ENCODE measurements around the gene TCF25. TPM values are rescaled to one million over a fixed set of nuclear protein-coding genes. Genes with fewer than 3 reads are reported as not detected.

The TCF25 gene
- polyA plus RNA-seq, 1 donor (not counting 4 experiments of a cell fraction or from before 2014, with no cell fraction given) = 103 TPM

DNA sequence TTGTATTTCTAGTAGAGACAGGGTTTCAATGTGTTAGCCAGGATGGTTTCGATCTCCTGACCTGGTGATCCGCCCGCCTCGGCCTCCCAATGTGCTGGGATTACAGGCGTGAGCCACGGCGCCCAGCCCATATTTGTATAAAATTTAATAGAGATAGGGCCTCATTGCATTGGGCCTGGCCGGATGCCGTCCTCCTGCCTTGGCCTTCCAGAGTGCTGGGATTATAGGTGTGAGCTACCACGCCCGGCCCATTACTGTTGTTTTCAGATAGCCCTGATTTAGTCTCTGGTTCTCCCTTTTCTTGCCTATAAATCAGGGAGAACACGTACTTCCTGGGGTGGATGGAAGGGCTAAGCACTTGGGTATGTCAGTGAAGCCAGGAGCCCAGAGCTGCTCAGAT lies 78.7 kb downstream of the TCF25 start:
- no peak overlapping the region for H3K4me2 ChIP-seq (ENCODE audit: control insufficient read depth, extremely low read depth, insufficient read depth, low read depth, low read length)
- no peak overlapping the region for H2AFZ ChIP-seq (ENCODE audit: control insufficient read depth, low read length)
- no peak for DNase-seq (ENCODE audit: low read depth, low spot score)
- H3K9me1 ChIP-seq (ENCODE audit: control insufficient read depth, extremely low read depth, insufficient read depth, low read length) = no peaks in the 10 kb centered on the region
- H3K27me3 ChIP-seq (ENCODE audit: control insufficient read depth, extremely low read depth, insufficient read depth, low read length) = peaks cover 5% of the 10 kb centered on the region
- H3K79me2 ChIP-seq (ENCODE audit: control insufficient read depth, insufficient read depth, low read length) = peaks cover 20% of the 10 kb centered on the region
- dilution Hi-C loops (cut with MboI; ENCODE audit: extremely low pct_ligation_motif_present, low sequenced_read_pairs) = no loop called here
- no peaks in the 10 kb centered on the region for H4K20me1 ChIP-seq (ENCODE audit: control insufficient read depth, extremely low read depth, insufficient read depth, low read length)
- H3K4me3 ChIP-seq (ENCODE audit: control insufficient read depth in 2 of 3, extremely low read depth in 1 of 3, insufficient read depth in 2 of 3, low read depth in 1 of 3, low read length in 3 of 3) = no peak overlapping the region
- FAIRE-seq = no peak
- no peaks in the 10 kb centered on the region for H3K9me3 ChIP-seq (ENCODE audit: control insufficient read depth, low read depth, low read length)
- peaks cover 14 to 19% of the 10 kb centered on the region in 2 experiments for H3K36me3 ChIP-seq (ENCODE audit: control insufficient read depth in 2 of 2, extremely low read depth in 1 of 2, insufficient read depth in 2 of 2, low read length in 2 of 2)
- peaks cover 5% of the 10 kb centered on the region for H3K4me1 ChIP-seq (ENCODE audit: control insufficient read depth, extremely low read depth, insufficient read depth, low read length)
- no peak overlapping the region for H3K27ac ChIP-seq (ENCODE audit: control insufficient read depth, insufficient read depth, low read length)
- H3K9ac ChIP-seq (ENCODE audit: control insufficient read depth, extremely low read depth, insufficient read depth, low read length) = no peak overlapping the region
- TF ChIP-seq, protein P1, sequence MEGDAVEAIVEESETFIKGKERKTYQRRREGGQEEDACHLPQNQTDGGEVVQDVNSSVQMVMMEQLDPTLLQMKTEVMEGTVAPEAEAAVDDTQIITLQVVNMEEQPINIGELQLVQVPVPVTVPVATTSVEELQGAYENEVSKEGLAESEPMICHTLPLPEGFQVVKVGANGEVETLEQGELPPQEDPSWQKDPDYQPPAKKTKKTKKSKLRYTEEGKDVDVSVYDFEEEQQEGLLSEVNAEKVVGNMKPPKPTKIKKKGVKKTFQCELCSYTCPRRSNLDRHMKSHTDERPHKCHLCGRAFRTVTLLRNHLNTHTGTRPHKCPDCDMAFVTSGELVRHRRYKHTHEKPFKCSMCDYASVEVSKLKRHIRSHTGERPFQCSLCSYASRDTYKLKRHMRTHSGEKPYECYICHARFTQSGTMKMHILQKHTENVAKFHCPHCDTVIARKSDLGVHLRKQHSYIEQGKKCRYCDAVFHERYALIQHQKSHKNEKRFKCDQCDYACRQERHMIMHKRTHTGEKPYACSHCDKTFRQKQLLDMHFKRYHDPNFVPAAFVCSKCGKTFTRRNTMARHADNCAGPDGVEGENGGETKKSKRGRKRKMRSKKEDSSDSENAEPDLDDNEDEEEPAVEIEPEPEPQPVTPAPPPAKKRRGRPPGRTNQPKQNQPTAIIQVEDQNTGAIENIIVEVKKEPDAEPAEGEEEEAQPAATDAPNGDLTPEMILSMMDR (optimal IDR thresholded peaks at IDR 0.05 in 1 of 3, IDR thresholded peaks at IDR 0.05 in 1 of 3, conservative IDR thresholded peaks at IDR 0.05 in 1 of 3; ENCODE audit: extremely low read depth in 1 of 3, insufficient read depth in 2 of 3, low read length in 3 of 3) = no peak
- TF ChIP-seq EZH2 (IDR thresholded peaks at IDR 0.05; ENCODE audit: low read length) = no peak

DNA sequence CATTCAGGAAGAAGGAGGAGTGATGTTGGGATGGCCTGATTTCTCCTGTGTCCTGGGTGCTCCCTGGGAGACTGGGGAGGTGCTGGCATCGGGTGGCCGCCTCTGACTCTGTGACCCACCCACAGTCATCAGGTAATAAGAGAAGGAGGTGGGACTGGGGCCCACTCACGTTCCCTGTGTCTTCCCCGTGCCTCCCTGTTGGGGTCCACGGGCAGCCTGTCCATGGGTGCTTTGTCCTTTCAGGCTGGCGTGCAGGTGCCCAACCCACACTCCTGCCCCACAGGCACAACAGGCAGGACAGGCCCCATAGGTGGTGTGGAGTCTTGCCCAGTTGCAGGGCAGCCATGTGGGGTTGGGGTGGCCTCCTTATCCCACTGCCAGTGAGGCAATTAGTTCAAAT lies 79.2 kb downstream of the TCF25 start:
- peaks cover 20% of the 10 kb centered on the region for H3K79me2 ChIP-seq (ENCODE audit: control insufficient read depth, insufficient read depth, low read length)
- no peak overlapping the region for H3K27ac ChIP-seq (ENCODE audit: control insufficient read depth, insufficient read depth, low read length)
- no peak overlapping the region for H3K4me3 ChIP-seq (ENCODE audit: control insufficient read depth in 2 of 3, extremely low read depth in 1 of 3, insufficient read depth in 2 of 3, low read depth in 1 of 3, low read length in 3 of 3)
- no peak for DNase-seq (ENCODE audit: low read depth, low spot score)
- TF ChIP-seq, protein P1 (optimal IDR thresholded peaks at IDR 0.05 in 1 of 3, IDR thresholded peaks at IDR 0.05 in 1 of 3, conservative IDR thresholded peaks at IDR 0.05 in 1 of 3; ENCODE audit: extremely low read depth in 1 of 3, insufficient read depth in 2 of 3, low read length in 3 of 3) = no peak
- no peak for TF ChIP-seq EZH2 (IDR thresholded peaks at IDR 0.05; ENCODE audit: low read length)
- H3K4me2 ChIP-seq (ENCODE audit: control insufficient read depth, extremely low read depth, insufficient read depth, low read depth, low read length) = no peak overlapping the region
- no peak overlapping the region for H2AFZ ChIP-seq (ENCODE audit: control insufficient read depth, low read length)
- peaks cover 2% of the 10 kb centered on the region for H3K27me3 ChIP-seq (ENCODE audit: control insufficient read depth, extremely low read depth, insufficient read depth, low read length)
- no peaks in the 10 kb centered on the region for H3K9me1 ChIP-seq (ENCODE audit: control insufficient read depth, extremely low read depth, insufficient read depth, low read length)
- H3K36me3 ChIP-seq (ENCODE audit: control insufficient read depth in 2 of 2, extremely low read depth in 1 of 2, insufficient read depth in 2 of 2, low read length in 2 of 2) = peaks cover 16 to 24% of the 10 kb centered on the region in 2 experiments
- no peaks in the 10 kb centered on the region for H4K20me1 ChIP-seq (ENCODE audit: control insufficient read depth, extremely low read depth, insufficient read depth, low read length)
- no peaks in the 10 kb centered on the region for H3K9me3 ChIP-seq (ENCODE audit: control insufficient read depth, low read depth, low read length)
- H3K9ac ChIP-seq (ENCODE audit: control insufficient read depth, extremely low read depth, insufficient read depth, low read length) = no peak overlapping the region
- dilution Hi-C loops (cut with MboI; ENCODE audit: extremely low pct_ligation_motif_present, low sequenced_read_pairs) = no loop called here
- no peak for FAIRE-seq
- peaks cover 5% of the 10 kb centered on the region for H3K4me1 ChIP-seq (ENCODE audit: control insufficient read depth, extremely low read depth, insufficient read depth, low read length)
